ENCODE measurements around the gene RBCK1. TPM values are rescaled to one million over a fixed set of nuclear protein-coding genes. Genes with fewer than 3 reads are reported as not detected.

Gene RBCK1
- polyA plus RNA-seq, 1 experiment: 130 TPM

DNA sequence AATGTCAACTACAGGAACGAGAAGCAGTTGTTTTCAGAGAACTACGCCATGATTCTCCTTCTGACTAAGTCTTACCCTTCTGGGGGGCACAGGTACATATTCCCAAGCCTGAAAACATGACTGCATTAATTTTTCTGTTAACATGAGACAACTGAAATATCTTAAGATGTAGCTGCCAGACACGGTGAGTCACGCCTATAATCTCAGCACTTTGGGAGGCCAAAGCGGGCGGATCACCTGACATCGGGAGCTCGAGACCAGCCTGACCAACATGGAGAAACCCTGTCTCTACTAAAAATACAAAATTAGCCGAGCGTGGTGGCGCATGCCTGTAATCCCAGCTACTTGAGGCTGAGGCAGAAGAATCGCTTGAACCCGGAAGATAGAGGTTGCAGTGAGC is 32.5 kb downstream of the RBCK1 start:
- POLR2A ChIA-PET: no interaction called here
- no peak for DNase-seq (ENCODE audit: low read depth)
- CTCF ChIA-PET: no interaction called here
- no peak overlapping the region for H3K4me3 ChIP-seq (ENCODE audit: low read depth, low read length)
- TF ChIP-seq, protein P1, sequence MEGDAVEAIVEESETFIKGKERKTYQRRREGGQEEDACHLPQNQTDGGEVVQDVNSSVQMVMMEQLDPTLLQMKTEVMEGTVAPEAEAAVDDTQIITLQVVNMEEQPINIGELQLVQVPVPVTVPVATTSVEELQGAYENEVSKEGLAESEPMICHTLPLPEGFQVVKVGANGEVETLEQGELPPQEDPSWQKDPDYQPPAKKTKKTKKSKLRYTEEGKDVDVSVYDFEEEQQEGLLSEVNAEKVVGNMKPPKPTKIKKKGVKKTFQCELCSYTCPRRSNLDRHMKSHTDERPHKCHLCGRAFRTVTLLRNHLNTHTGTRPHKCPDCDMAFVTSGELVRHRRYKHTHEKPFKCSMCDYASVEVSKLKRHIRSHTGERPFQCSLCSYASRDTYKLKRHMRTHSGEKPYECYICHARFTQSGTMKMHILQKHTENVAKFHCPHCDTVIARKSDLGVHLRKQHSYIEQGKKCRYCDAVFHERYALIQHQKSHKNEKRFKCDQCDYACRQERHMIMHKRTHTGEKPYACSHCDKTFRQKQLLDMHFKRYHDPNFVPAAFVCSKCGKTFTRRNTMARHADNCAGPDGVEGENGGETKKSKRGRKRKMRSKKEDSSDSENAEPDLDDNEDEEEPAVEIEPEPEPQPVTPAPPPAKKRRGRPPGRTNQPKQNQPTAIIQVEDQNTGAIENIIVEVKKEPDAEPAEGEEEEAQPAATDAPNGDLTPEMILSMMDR (IDR thresholded peaks at IDR 0.05; ENCODE audit: insufficient read depth, low read depth, low read length): no peak
- H3K27me3 ChIP-seq (ENCODE audit: control insufficient read depth, insufficient read depth, low read length): no peaks in the 10 kb centered on the region
- H3K36me3 ChIP-seq (ENCODE audit: control insufficient read depth, insufficient read depth, low read length): peaks cover 45% of the 10 kb centered on the region

DNA sequence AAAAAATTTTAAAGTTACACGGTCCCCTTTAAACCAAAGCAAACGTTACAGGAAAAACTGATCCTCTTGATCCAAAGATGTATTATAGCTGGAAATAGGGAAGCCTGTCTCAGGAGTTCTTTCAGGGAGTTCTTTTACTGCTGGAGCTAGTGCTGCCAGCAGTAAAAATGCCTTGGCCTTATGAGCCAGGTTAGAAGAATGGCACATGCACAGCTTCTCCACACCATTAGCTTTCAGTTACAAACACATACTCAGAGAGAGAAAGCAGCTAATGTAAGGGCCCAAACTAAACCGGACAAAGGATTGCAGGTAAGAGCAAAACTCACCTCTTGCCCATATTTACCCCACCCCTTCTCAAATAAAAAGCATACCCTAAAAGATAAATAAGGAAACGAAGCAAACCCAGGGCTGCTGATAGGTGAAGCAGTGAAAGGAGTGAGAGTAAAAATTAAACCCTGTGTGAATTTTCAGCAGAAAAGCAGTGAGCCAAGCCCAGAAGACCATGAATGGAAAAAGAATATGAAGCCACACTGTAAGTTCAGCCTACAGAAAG is 35.2 kb downstream of the RBCK1 start:
- H3K4me3 ChIP-seq (ENCODE audit: low read depth, low read length): no peak overlapping the region
- TF ChIP-seq, protein P1 (IDR thresholded peaks at IDR 0.05; ENCODE audit: insufficient read depth, low read depth, low read length): no peak
- H3K36me3 ChIP-seq (ENCODE audit: control insufficient read depth, insufficient read depth, low read length): peaks cover 31% of the 10 kb centered on the region
- CTCF ChIA-PET: interaction anchor here (1.3 to 1.8 kb wide), 2 partner anchors 12 to 29 kb away, joined by 3 to 7 read pairs; no protein-coding TSS in a partner anchor
- DNase-seq (ENCODE audit: low read depth): no peak
- H3K27me3 ChIP-seq (ENCODE audit: control insufficient read depth, insufficient read depth, low read length): no peaks in the 10 kb centered on the region
- POLR2A ChIA-PET: no interaction called here

DNA sequence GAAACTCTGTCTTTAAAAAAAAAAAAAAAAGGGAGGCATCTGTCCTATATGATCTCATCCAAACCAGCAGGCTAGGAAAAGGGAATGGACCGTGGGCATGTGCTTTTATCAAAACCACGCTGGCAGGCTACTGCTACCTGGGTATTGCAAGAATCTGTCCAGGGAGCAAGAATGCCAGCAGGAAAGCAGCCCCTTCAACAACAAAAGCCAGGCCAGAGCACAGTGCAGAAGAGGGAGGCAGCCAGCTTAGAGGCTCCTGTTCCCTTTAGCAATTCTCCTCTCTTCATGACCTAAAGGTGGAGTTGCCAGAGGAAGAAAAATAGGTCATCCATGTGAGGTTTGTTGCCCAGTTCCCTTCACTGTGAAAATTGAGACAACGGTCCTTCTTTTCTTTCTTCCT is 36.0 kb downstream of the RBCK1 start:
- H3K27me3 ChIP-seq (ENCODE audit: control insufficient read depth, insufficient read depth, low read length): no peaks in the 10 kb centered on the region
- ChIA-PET CTCF (interaction anchor here (0.7 to 1.6 kb wide), 2 partner anchors 13 to 51 kb away, joined by 3 read pairs; no protein-coding TSS in a partner anchor), POLR2A (no interaction called here)
- TF ChIP-seq, protein P1 (IDR thresholded peaks at IDR 0.05; ENCODE audit: insufficient read depth, low read depth, low read length): no peak
- no peak for DNase-seq (ENCODE audit: low read depth)
- H3K4me3 ChIP-seq (ENCODE audit: low read depth, low read length): no peak overlapping the region
- peaks cover 23% of the 10 kb centered on the region for H3K36me3 ChIP-seq (ENCODE audit: control insufficient read depth, insufficient read depth, low read length)

DNA sequence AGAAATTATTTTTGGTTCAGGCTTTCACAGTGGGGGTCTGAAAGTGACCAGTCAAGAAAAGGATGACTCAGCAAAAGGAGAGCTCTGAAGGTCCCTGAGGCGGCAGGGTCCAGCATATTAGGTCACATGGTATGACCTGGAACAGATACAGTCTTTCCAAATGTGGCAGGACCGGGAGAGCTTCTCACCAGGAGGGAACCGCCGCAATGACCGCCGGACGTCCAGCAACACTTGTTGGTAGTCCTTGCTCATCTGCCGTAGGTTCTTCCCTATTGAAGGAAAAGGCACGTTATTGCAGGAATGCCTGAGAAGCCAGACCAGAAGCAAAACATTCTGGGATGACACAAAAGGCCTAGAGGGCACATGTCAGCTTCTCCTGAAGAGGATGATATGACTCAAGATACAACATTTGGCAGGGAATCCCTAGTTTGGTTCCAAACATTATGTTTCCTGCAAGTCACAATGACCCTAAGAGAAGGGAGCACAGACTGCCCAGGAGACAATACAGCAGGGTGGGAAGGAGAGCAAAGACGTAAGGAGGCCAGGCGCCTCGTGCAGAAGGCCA is 36.8 kb downstream of the RBCK1 start:
- H3K36me3 ChIP-seq (ENCODE audit: control insufficient read depth, insufficient read depth, low read length): peaks cover 20% of the 10 kb centered on the region
- CTCF ChIA-PET: interaction anchor here (0.6 to 1.6 kb wide), 7 partner anchors 12 to 92 kb away, joined by 3 to 4 read pairs (median 3); no protein-coding TSS in a partner anchor

More for the DNA sequence above, 36.8 kb downstream of the RBCK1 start:
- Histone ChIP-seq H3K4me3 (ENCODE audit: low read depth, low read length) (no peak overlapping the region), H3K27me3 (ENCODE audit: control insufficient read depth, insufficient read depth, low read length) (no peaks in the 10 kb centered on the region)
- TF ChIP-seq, protein P1 (IDR thresholded peaks at IDR 0.05; ENCODE audit: insufficient read depth, low read depth, low read length): no peak
- POLR2A ChIA-PET: no interaction called here
- DNase-seq (ENCODE audit: low read depth): peak; percentile 39

All from BJ (cell line).